A673 (cell line): ENCODE measurements around the gene SCIMP. TPM values are rescaled to one million over a fixed set of nuclear protein-coding genes. Genes with fewer than 3 reads are reported as not detected.

Experiments
- BruUV-seq: library from RNA; stranded (reverse); fragments of 400-500 nt; replicated peaks from 2 replicates; lab custom pipeline; 2021; lab: Mats Ljungman, UMichigan
- CTCF ChIA-PET: fragments of 300-600 bp; sonication (Branson Sonifier 250); formaldehyde crosslinking; loops from one replicate; lab custom pipeline; 2022; ENCODE audit warnings: antibody characterized with exemption; lab: Charles Lee
- POLR2A ChIA-PET: fragments of 300-600 bp; sonication (Branson Sonifier 250); formaldehyde crosslinking; loops from one replicate; lab custom pipeline; 2022; ENCODE audit warnings: antibody characterized with exemption; ENCODE audit not compliant: low non-redundant PET; lab: Charles Lee
- DNase-seq: peaks from one replicate; pipeline ENCODE4 v3.0.0-alpha.2; 2015; ENCODE audit warnings: low spot score
- H3K27ac ChIP-seq: fragments of 200-600 bp; sonication (generic); 2 replicates; pipeline ENCODE4 v1.5.1; 2016; ENCODE audit warnings: mixed run types, low read depth, mild to moderate bottlenecking, mixed read lengths, antibody characterized with exemption, low read length; ENCODE audit not compliant: poor library complexity, severe bottlenecking
- H3K27me3 ChIP-seq: fragments of 200-600 bp; sonication (generic); replicated peaks from 2 replicates; pipeline ENCODE4 v1.6.1; 2017; ENCODE audit warnings: mixed run types, low read depth, mild to moderate bottlenecking, mixed read lengths, antibody characterized with exemption, low read length; ENCODE audit not compliant: insufficient read depth, poor library complexity
- H3K36me3 ChIP-seq: fragments of 200-600 bp; sonication (generic); 2 replicates; pipeline ENCODE4 v1.6.1; 2016; ENCODE audit warnings: mixed run types, mild to moderate bottlenecking, mixed read lengths, antibody characterized with exemption, low read length; ENCODE audit not compliant: insufficient read depth, poor library complexity, severe bottlenecking
- H3K4me1 ChIP-seq: fragments of 200-600 bp; sonication (generic); 2 replicates; pipeline ENCODE4 v1.6.1; 2017; ENCODE audit warnings: mixed run types, mild to moderate bottlenecking, mixed read lengths, antibody characterized with exemption, low read length; ENCODE audit not compliant: insufficient read depth, poor library complexity, severe bottlenecking
- H3K4me3 ChIP-seq: fragments of 200-600 bp; sonication (generic); 2 replicates; pipeline ENCODE4 v1.5.1; 2016; ENCODE audit warnings: low read depth, mixed run types, mild to moderate bottlenecking, mixed read lengths, low read length; ENCODE audit not compliant: poor library complexity, severe bottlenecking
- H3K9me3 ChIP-seq: fragments of 200-600 bp; sonication (generic); 2 replicates; pipeline ENCODE4 v1.6.1; 2016; ENCODE audit warnings: mixed run types, low read depth, mild to moderate bottlenecking, mixed read lengths, antibody characterized with exemption, low read length; ENCODE audit not compliant: poor library complexity, severe bottlenecking
- CTCF ChIP-seq: fragments of 300-800, 200-600 bp; sonication (generic); conservative IDR thresholded peaks from 2 replicates; pipeline ENCODE4 v1.5.1; 2017; ENCODE audit warnings: low read depth, mild to moderate bottlenecking, antibody characterized with exemption, low read length, moderate library complexity, mixed read lengths
- EZH2 ChIP-seq: fragments of 200-600 bp; sonication (generic); IDR thresholded peaks from 2 replicates; pipeline ENCODE4 v1.6.1; 2017; ENCODE audit warnings: borderline replicate concordance, low read depth, mild to moderate bottlenecking, mixed read lengths, antibody characterized with exemption, low read length; ENCODE audit not compliant: poor library complexity, severe bottlenecking
- intact Hi-C: fragments of 100-400 bp; cut with micrococcal nuclease; formaldehyde crosslinking; loops from one replicate; pipeline ENCODE4 v1.10.0; 2022; ENCODE audit not compliant: unreplicated experiment
- total RNA-seq: library from RNA; stranded (reverse); gene quantifications from 2 replicates; pipeline ENCODE4 v1.2.3, GENCODE V29; 2021

The SCIMP gene
- total RNA-seq, 1 experiment from 2014 or later, result not detected

- Histone ChIP-seq H3K4me3 (no peak overlapping the region), H3K27ac (no peak overlapping the region), H3K27me3 (no peaks in the 10 kb centered on the region), H3K4me1 (no peaks in the 10 kb centered on the region), H3K36me3 (no peaks in the 10 kb centered on the region), H3K9me3 (no peaks in the 10 kb centered on the region)
- intact Hi-C loops, result no loop called here
- BruUV-seq, result no TSS peak
- no peak for DNase-seq
- POLR2A ChIA-PET, result no interaction called here
- CTCF ChIA-PET, result interaction anchor here (0.6 kb wide), 1 partner anchor 995 kb away, joined by 4 read pairs; no protein-coding TSS in a partner anchor
- TF ChIP-seq CTCF (no peak), EZH2 (no peak)
Observed at GRCh38 chr17:5264893-5265292, 30.2 kb upstream of the SCIMP start.

GRCh38 chr17:5263441-5263840 lies 28.8 kb upstream of the SCIMP start:
- DNase-seq, result no peak
- no TSS peak for BruUV-seq
- TF ChIP-seq EZH2 (no peak), CTCF (no peak)
- Histone ChIP-seq H3K4me3 (no peak overlapping the region), H3K27ac (no peak overlapping the region), H3K27me3 (no peaks in the 10 kb centered on the region), H3K9me3 (no peaks in the 10 kb centered on the region), H3K36me3 (no peaks in the 10 kb centered on the region), H3K4me1 (no peaks in the 10 kb centered on the region)
- CTCF ChIA-PET, result no interaction called here
- intact Hi-C loops, result no loop called here
- POLR2A ChIA-PET, result no interaction called here

GRCh38 chr17:5262416-5262991 lies 27.8 kb upstream of the SCIMP start:
- Histone ChIP-seq H3K36me3 (no peaks in the 10 kb centered on the region), H3K9me3 (no peaks in the 10 kb centered on the region), H3K27ac (no peak overlapping the region), H3K27me3 (no peaks in the 10 kb centered on the region), H3K4me3 (no peak overlapping the region), H3K4me1 (no peaks in the 10 kb centered on the region)
- CTCF ChIA-PET, result interaction anchor here (0.6 kb wide), 1 partner anchor 128 kb away, joined by 3 read pairs; no protein-coding TSS in a partner anchor
- TF ChIP-seq EZH2, result no peak
- TF ChIP-seq CTCF, result no peak
- DNase-seq, result no peak
- intact Hi-C loops, result no loop called here
- BruUV-seq, result no TSS peak
- POLR2A ChIA-PET, result no interaction called here
